IPS-18a (cell line): ENCODE measurements around the gene SERPINE1.

Experiments used
- H3K27ac ChIP-seq: one replicate; pipeline ENCODE4 v1.5.1; 2013; ENCODE audit warnings: low read length
- H3K27me3 ChIP-seq: one replicate; pipeline ENCODE4 v1.6.1; 2013; ENCODE audit warnings: mild to moderate bottlenecking, low read length; ENCODE audit not compliant: control insufficient read depth, insufficient read depth
- H3K36me3 ChIP-seq: one replicate; pipeline ENCODE4 v1.6.1; 2013; ENCODE audit warnings: low read depth, low read length; ENCODE audit not compliant: control insufficient read depth
- H3K4me1 ChIP-seq: one replicate; pipeline ENCODE4 v1.6.1; 2013; ENCODE audit warnings: low read depth, low read length; ENCODE audit not compliant: control insufficient read depth
- H3K4me3 ChIP-seq: one replicate; pipeline ENCODE4 v1.5.1; 2013; ENCODE audit warnings: low read length
- H3K9ac ChIP-seq: one replicate; pipeline ENCODE4 v1.6.1; 2013; ENCODE audit warnings: mild to moderate bottlenecking, low read length, moderate library complexity
- H3K9me3 ChIP-seq: one replicate; pipeline ENCODE4 v1.6.1; 2013; ENCODE audit warnings: low read depth, low read length; ENCODE audit not compliant: control insufficient read depth

SERPINE1 gene

DNA sequence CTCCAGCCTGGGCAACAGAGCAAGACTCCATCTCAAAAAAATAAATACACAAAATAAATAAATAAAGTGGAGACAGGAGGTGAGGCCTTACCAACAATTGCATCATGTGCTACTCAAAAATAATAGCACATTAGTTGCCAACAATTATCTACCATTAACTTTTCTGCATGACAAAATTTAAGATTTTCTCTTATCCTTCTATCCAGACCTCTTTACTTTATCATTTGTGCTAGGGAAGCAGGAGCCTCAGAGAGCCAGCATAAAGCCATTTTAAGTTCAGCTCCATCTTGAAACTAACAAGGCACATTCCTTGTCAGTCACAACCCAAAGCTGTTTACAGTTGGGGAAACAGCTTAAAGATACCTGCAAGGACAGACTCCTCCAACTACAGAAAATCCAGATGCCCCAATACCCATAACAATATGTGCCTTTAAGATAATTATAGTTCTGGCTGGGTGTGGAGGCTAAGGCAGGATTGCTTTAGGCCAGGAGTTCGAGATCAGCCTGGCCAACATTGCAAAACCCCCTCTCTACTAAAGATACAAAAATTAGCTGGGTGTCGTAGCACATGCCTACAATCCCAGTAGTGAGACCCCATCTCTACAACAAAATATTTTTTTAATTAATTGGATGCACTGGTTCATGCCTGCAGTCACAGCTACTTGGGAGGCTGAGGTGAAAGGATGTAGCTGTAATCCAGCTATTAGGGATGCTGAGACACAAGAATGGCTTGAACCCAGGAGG is 25.2 kb downstream of the SERPINE1 start:
- no peaks in the 10 kb centered on the region for H3K9me3 ChIP-seq
- peaks cover 8% of the 10 kb centered on the region for H3K27me3 ChIP-seq
- peaks cover 13% of the 10 kb centered on the region for H3K4me1 ChIP-seq
- H3K4me3 ChIP-seq: no peak overlapping the region
- H3K27ac ChIP-seq: no peak overlapping the region
- no peak overlapping the region for H3K9ac ChIP-seq
- no peaks in the 10 kb centered on the region for H3K36me3 ChIP-seq

DNA sequence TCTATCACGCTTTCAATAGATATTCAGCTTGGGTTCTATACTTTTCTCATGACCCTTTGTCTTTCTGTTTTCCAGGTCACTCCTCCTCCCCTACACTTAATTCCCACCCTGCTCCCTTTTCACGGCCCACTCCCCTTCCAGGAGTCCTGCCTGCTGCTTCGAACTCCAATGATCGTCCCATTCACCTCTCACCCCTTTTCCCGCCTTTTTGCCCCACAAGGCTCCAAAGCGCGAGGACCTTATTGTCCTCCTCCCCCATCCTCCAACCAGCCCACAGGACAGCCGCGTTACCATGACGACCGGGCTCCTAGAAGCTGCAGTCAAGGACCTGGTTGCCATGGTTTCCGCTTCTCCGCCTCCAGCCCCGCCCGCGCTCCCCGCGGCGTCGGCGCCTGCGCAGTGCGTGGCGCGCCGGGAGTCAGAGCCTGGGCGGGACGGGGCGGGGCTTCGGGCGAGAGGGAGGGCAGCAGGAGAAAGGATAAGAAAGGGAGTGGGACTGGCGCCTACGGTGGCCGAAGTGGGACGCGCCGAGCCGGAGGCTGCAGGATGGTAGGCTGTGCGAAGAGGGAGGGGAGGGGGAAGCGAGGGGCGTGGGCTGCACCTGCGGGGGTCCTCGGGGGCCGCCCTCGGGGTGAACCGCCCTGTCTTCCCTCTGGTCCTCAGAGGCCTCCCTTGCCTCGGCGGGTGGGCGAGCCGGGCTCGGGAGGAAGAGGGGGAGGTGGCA is 27.2 kb downstream of the SERPINE1 start, which contains the start of gene AP1S1:
AP1S1 (plus strand) TSS at position 508 of the 724 bp plus-strand sequence; CDS start at position 547, 39 bp downstream.
- Histone ChIP-seq H3K27ac (no peak within 1 kb of the TSS), H3K36me3 (no peaks in the 10 kb centered on the region), H3K27me3 (peaks cover 8% of the 10 kb centered on the region), H3K9me3 (no peaks in the 10 kb centered on the region), H3K4me3 (peak within 1 kb of the TSS; percentile 82), H3K4me1 (peaks cover 13% of the 10 kb centered on the region), H3K9ac (peak within 1 kb of the TSS; percentile 64)

DNA sequence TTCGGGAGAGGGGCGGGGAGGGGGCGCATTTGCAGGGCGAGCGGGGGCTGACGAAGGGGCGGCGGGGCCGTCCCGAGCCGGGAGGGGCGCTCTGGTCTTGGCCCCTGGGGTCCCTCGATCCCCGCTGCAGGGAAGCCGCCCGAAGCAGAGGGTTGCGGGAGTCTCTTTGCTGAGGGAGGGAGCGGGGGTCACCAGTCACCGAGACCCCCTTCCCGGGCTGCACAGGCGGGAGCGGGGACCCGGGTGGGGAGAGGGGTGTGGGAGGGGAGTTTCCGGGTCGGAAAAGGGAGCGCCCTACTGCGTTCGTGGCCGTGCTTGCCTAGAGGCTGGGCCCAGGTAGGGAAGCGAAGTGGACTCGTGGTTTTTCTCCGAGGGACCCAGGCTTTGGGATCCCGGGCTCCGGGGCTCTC is 27.8 kb downstream of the SERPINE1 start:
- H3K4me3 ChIP-seq: peak overlapping the region; percentile 82
- H3K9ac ChIP-seq: peak overlapping the region; percentile 64
- no peak overlapping the region for H3K27ac ChIP-seq
- peaks cover 13% of the 10 kb centered on the region for H3K4me1 ChIP-seq
- no peaks in the 10 kb centered on the region for H3K9me3 ChIP-seq
- no peaks in the 10 kb centered on the region for H3K36me3 ChIP-seq
- H3K27me3 ChIP-seq: peaks cover 8% of the 10 kb centered on the region

DNA sequence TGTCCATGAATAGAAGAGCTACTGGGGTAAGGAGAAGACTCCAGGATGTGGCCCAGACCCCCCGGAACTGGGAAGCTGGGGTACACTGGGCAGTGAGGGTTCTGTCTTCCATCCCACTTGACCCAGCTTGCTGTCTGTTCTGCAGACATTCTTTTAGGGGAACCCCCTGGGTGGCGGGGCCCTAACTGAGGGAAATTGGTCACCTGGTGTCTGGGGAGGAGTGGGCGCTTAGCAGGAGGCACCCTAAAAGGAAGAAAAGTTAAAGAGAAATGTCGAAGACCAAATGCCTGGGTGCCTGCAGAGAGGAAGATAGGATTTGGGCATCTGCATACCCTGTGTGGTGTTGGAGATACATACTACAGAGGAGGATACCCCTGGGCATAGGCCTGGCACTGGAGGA is 28.4 kb downstream of the SERPINE1 start:
- peak overlapping the region; percentile 82 for H3K4me3 ChIP-seq
- H3K27ac ChIP-seq: no peak overlapping the region
- peaks cover 13% of the 10 kb centered on the region for H3K4me1 ChIP-seq
- peak overlapping the region; percentile 64 for H3K9ac ChIP-seq
- no peaks in the 10 kb centered on the region for H3K9me3 ChIP-seq
- H3K27me3 ChIP-seq: peaks cover 8% of the 10 kb centered on the region
- H3K36me3 ChIP-seq: no peaks in the 10 kb centered on the region

DNA sequence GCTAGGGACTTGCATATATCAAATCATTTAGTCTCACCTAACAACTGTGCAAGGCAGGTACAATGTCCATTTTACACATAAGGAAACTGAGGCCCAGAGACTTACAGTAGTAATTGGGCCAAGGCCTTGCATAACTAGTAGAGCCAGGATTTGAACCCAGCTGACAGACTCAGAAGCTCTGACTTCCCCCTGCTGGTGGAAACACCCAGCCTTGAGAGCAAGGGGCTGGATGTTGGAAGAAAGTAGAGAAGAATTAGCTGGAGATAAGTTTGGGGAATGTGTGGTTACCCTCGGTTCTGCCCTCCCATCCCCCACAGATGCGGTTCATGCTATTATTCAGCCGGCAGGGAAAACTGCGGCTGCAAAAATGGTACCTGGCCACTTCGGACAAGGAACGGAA is 29.4 kb downstream of the SERPINE1 start:
- H3K9me3 ChIP-seq: no peaks in the 10 kb centered on the region
- H3K9ac ChIP-seq: no peak overlapping the region
- H3K27me3 ChIP-seq: peaks cover 10% of the 10 kb centered on the region
- no peaks in the 10 kb centered on the region for H3K36me3 ChIP-seq
- H3K4me3 ChIP-seq: no peak overlapping the region
- no peak overlapping the region for H3K27ac ChIP-seq
- peaks cover 17% of the 10 kb centered on the region for H3K4me1 ChIP-seq

DNA sequence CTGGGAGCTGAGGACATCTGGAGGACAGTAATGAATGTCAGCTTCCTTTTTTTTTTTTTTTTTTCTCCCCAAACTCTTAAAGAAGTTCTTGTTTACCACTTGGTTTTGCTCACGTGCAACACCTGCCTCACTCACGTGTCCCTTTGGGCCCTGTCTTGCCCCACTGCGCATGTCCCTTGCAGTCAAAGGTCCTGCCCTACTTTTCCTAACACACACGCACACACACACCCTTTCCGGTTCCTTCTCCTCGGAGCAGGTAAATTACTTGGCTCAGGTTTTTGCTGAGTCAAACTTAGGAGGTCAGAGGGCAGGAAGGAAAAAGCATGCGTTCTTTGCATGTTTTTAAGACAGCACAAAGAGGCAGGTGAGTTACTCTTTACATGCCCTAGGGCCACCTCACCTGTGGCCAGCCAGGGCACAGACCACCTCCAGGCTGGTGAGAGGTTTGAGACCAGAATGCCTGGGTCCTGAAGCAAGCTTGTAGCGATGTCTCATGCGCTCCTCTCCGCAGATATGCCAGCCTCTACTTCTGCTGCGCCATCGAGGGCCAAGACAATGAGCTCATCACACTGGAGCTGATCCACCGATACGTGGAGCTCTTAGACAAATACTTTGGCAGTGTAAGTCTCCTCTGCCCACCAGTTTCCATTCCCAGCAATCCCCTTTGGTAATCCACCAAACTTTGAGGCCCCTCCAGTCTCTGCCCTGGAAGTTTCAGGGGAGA is 30.1 kb downstream of the SERPINE1 start:
- no peak overlapping the region for H3K4me3 ChIP-seq
- peaks cover 22% of the 10 kb centered on the region for H3K4me1 ChIP-seq
- H3K27ac ChIP-seq: no peak overlapping the region
- H3K9me3 ChIP-seq: no peaks in the 10 kb centered on the region
- H3K9ac ChIP-seq: no peak overlapping the region
- peaks cover 18% of the 10 kb centered on the region for H3K27me3 ChIP-seq
- no peaks in the 10 kb centered on the region for H3K36me3 ChIP-seq

DNA sequence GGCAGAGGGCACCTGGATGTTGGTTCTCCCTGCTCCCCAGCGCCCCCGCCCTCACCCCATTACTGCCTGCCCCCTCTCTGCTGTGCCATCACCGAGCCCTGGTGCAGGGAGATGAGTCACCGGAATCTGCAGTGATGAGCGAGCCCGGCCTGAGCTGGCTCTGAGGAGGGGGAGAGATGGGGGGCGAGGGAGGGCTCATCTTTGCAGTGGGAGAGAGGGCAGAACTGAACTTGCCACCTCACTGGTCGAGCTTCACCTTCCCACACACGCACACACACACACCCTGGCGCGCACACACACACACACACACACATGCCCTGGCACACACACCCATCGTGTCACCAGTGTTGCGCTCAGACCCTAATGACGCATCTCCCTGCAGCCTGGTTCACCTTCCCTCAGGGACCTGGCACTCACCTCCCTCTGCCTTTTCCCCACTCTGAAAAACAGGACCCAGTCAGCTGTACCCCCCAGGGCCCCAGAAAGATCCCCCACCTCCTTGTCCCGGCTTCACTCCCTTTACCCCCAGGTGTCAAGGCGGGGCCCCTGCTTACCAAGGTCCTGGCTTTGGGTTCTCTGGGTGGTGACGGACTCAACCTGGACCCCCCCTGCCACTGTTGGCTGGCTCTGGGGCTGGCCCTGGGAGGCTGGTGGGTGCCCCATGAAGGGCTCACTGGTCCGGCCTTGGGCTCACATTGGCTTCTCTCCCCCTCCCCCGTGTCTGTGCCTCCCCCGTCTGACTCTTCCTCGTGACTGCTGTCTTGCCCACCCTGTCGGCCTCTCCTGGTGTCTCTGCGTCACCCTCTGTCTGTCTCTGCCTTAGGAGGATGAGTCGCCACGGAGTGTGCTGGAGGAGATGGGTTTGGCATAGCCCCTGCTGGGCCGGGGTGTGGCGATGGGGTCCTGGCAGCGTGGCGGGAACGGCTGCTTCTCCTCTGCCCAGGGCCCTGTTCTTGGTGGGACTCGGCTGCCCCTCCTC is 33.1 kb downstream of the SERPINE1 start:
- peaks cover 29% of the 10 kb centered on the region for H3K27me3 ChIP-seq
- no peaks in the 10 kb centered on the region for H3K9me3 ChIP-seq
- H3K4me3 ChIP-seq: no peak overlapping the region
- H3K9ac ChIP-seq: no peak overlapping the region
- no peaks in the 10 kb centered on the region for H3K36me3 ChIP-seq
- H3K4me1 ChIP-seq: peaks cover 32% of the 10 kb centered on the region
- no peak overlapping the region for H3K27ac ChIP-seq

DNA sequence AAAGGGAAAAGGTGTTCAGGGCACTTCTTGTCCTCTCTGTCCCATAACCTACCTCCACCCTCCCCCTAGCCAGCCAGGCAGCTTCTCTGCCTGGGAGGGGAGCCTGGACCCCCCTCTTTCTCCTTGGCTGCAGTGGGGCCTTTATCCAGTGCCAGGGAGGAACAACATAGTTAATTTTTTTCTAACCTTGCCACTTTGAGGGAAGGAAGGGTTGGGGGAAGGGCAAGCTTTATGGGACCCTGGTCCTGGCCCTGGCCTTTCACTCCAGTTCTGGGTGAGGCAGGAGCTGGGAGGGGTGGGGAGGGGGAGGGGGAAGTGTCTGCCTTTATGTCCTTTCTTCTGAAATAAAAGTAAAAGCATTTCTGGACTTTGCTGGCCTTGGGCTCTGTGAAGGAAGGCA is 34.0 kb downstream of the SERPINE1 start:
- Histone ChIP-seq H3K9me3 (no peaks in the 10 kb centered on the region), H3K9ac (no peak overlapping the region), H3K4me3 (no peak overlapping the region), H3K36me3 (no peaks in the 10 kb centered on the region), H3K27me3 (peaks cover 37% of the 10 kb centered on the region), H3K27ac (no peak overlapping the region), H3K4me1 (peaks cover 30% of the 10 kb centered on the region)

DNA sequence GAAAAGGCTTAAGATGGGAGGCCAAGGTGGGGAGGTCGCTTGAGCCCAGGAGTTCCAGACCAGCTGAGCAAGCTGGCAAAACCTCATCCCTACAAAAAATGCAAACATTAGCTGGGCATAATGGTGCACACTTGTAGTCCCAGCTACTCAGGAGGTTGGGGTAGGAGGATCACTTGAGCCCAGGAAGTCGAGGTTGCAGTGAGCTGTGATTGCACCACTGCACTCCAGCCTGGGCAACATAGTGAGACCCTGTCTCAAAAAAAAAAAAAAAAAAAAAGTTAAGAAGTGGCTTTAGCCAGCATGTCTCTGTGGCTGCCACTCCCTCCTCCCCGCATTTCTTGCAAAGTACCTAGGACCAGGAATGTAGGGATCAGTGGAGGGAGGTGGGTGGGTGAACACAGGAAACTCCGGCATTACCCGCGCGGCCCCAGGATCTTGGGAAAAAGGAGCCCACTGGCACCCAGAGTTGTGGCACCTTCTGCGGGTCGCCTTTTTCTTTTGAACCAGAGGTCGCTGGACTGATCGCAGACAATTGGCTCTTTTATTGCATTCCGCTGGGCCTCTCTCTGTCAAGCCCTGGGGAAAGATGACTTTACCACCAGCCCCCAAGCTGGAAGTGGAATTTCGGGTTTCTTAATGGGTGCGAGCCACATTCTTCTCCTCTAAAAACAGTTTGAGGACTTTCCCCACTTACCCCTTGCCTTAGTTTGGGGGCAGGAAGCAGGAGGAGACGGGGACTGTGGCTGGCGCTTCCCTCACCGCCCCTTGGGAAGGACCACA is 35.0 kb downstream of the SERPINE1 start:
- no peaks in the 10 kb centered on the region for H3K9me3 ChIP-seq
- no peak overlapping the region for H3K27ac ChIP-seq
- no peaks in the 10 kb centered on the region for H3K36me3 ChIP-seq
- H3K4me1 ChIP-seq: peaks cover 28% of the 10 kb centered on the region
- peak overlapping the region; percentile 46 for H3K9ac ChIP-seq
- peak overlapping the region; percentile 58 for H3K4me3 ChIP-seq
- H3K27me3 ChIP-seq: peaks cover 43% of the 10 kb centered on the region

DNA sequence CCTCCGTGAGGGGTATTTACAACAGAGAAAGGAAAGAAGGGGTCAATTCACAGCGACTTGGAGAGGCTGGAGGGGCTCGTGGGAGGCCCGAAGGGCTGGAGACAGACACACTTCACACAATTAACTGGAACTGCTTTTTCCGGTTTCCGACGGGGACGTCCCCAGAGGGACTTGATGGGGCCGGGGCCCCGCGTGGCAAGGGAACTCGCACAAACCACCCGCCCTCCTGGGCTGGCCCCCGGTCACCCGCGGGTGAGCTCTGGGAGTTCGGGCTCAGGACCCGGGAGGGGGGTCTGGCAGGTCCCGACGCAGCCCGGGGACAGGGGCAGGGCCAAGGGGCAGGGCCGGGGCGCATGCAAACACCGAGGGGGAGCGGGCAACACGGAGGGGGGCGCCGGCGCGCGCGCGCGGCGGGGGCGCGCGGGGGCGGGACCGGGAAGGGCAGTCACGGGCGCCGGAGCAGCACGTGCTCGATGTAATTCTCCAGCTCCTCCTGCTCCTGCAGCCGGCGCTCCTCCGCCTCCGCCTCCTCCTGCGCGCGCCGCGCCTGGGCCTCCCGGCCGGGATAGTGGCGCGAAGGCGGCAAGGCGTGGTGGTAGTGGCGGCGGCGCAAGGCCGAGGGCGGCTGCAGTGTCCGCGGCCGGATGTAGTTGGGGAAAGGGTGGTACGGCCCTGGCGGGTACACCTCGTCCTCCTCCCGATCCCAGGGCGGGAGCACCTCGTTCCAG is 35.8 kb downstream of the SERPINE1 start:
- peaks cover 52% of the 10 kb centered on the region for H3K27me3 ChIP-seq
- H3K4me1 ChIP-seq: peaks cover 33% of the 10 kb centered on the region
- peak overlapping the region; percentile 46 for H3K9ac ChIP-seq
- peak overlapping the region; percentile 58 for H3K4me3 ChIP-seq
- H3K27ac ChIP-seq: no peak overlapping the region
- no peaks in the 10 kb centered on the region for H3K9me3 ChIP-seq
- H3K36me3 ChIP-seq: no peaks in the 10 kb centered on the region
